ENCODE measurements around the gene ZNF391.
"Not testable (repeated sequence)": the region's sequence is repeated elsewhere in the genome, so short reads cannot be mapped to it uniquely, and the experiment has no call there.

Gene ZNF391

DNA sequence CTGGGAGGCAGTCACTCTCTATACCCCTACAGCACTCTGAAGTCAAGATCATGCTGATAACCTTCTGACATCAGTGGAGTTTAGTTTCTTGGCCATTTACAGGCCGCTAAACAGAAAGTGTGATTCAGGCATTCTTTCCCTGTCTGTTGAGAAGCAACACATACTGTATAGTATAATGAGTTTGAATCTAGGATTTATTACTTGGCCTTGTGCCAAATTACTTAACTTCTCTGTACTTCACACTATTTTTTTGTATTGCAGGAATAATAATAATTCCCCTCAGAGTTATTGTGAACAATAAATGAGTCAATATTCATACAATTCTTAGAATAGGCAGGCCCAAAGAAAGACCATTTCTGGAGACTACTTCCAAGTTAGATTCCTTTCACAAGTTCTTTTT lies 4.1 kb downstream of the ZNF391 start:
- H3K4me3 ChIP-seq (ENCODE audit: low read length) = no peak overlapping the region
- H3K27me3 ChIP-seq (ENCODE audit: control insufficient read depth, insufficient read depth, low read length) = no peaks in the 10 kb centered on the region
- H3K4me1 ChIP-seq (ENCODE audit: control insufficient read depth, insufficient read depth, low read length) = no peaks in the 10 kb centered on the region
- H3K9ac ChIP-seq (ENCODE audit: low read length) = no peak overlapping the region
- no peaks in the 10 kb centered on the region for H3K9me3 ChIP-seq (ENCODE audit: control insufficient read depth, low read length)
- no peaks in the 10 kb centered on the region for H3K36me3 ChIP-seq (ENCODE audit: control insufficient read depth, insufficient read depth, low read length)

DNA sequence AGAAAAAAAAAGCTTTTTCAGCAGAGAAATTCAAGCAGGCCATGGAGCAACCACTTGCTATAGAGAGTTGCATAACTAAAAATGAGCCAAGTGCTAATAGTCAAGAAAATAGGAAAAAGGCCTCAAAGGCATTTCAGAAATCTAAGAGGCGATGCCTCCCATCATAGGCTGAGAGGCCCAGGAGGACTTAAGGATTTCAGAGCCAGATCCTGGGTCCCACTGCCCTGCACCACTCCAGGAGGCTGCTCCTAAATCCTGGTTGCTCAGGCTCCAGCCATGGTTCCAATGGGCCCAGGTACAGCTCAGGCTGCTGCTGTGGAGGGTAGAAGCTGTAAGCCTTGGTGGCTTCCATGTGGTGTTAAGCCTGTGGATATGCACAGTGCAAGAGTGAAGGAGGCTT lies 5.5 kb downstream of the ZNF391 start:
- H3K9me3 ChIP-seq (ENCODE audit: control insufficient read depth, low read length) = no peaks in the 10 kb centered on the region
- H3K4me3 ChIP-seq (ENCODE audit: low read length) = no peak overlapping the region
- H3K27me3 ChIP-seq (ENCODE audit: control insufficient read depth, insufficient read depth, low read length) = no peaks in the 10 kb centered on the region
- no peaks in the 10 kb centered on the region for H3K36me3 ChIP-seq (ENCODE audit: control insufficient read depth, insufficient read depth, low read length)
- H3K9ac ChIP-seq (ENCODE audit: low read length) = no peak overlapping the region
- H3K4me1 ChIP-seq (ENCODE audit: control insufficient read depth, insufficient read depth, low read length) = no peaks in the 10 kb centered on the region

DNA sequence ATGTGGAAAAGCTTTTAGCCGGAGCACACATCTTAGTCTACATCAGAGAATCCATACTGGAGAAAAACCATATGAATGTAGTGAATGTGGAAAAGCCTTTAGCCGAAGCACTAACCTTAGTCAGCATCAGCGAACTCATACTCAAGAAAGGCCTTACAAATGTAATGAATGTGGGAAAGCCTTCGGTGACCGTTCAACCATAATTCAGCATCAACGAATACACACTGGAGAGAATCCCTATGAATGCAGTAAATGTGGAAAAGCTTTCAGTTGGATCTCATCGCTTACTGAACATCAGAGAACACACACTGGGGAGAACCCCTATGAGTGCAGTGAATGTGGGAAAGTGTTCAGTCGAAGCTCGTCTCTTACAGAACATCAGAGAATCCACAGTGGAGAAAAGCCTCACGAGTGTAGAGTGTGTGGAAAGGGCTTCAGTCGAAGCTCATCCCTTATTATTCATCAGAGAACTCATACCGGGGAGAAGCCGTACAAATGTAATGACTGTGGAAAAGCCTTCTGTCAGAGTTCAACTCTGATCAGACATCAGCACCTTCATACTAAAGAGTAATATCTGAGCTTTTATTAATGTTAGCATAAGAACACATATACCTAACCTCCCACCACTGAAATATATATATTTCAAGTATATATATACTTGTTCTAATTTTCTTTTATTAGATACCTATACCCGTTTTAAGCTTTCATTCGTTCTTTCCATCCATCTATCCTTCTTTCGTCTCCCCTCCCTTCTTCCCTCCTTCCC lies 12.5 kb downstream of the ZNF391 start:
- no peaks in the 10 kb centered on the region for H3K4me1 ChIP-seq (ENCODE audit: control insufficient read depth, insufficient read depth, low read length)
- H3K9me3 ChIP-seq (ENCODE audit: control insufficient read depth, low read length) = no peaks in the 10 kb centered on the region
- no peaks in the 10 kb centered on the region for H3K36me3 ChIP-seq (ENCODE audit: control insufficient read depth, insufficient read depth, low read length)
- no peak overlapping the region for H3K9ac ChIP-seq (ENCODE audit: low read length)
- no peaks in the 10 kb centered on the region for H3K27me3 ChIP-seq (ENCODE audit: control insufficient read depth, insufficient read depth, low read length)
- no peak overlapping the region for H3K4me3 ChIP-seq (ENCODE audit: low read length)

DNA sequence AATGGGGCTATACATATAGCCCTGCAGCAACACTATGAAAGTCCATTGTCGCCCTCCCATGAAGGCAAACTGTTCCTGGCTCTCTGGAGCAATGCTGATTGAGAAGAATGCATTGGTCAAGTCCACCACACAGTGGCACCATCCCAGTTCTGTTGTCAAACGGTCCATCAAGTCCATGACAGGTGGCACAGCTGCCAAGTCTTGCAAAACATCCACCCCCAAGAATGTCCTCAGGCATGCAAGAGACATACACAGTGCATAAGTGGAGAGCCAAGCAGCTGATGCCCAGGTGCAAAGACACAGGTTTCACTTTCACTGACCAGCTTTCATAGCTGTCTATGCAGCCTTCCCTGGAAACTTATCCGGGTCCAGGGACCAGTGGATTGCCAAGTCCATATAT lies 17.5 kb downstream of the ZNF391 start:
- Histone ChIP-seq H3K4me1 (ENCODE audit: control insufficient read depth, insufficient read depth, low read length) (no peaks in the 10 kb centered on the region), H3K9me3 (ENCODE audit: control insufficient read depth, low read length) (no peaks in the 10 kb centered on the region)

DNA sequence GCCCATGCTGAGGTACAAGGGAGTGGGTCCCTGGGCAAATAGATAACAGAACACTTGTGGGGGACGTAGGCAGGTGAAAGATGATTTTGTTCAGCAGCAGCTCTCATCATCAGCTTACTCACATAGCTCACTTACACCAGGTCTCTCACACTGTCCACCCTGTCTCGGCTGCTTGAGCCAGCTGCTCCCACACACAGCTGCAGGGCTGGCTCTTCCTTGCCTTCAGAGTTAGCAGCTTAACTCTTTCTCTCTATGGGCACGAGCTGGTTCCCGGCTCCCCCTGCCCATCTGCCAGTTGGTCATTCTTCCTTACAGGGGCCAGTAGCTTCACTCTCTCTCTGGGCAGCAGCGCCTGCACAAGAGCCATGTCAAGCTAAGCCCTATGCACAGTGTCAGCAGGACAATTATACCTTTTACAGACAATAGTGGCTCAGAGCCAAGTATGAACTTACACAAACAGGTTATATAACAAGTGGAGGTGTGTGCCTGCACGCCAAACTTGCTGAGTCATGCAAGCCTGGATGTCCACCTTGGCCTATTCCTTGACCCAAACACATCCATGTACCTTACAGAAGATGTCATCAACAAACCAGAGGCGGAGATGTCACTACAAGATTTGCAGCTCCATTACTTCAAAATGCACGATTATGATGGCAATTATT lies 18.7 kb downstream of the ZNF391 start:
- Histone ChIP-seq H3K27me3 (ENCODE audit: control insufficient read depth, insufficient read depth, low read length) (no peaks in the 10 kb centered on the region), H3K4me3 (ENCODE audit: low read length) (no peak overlapping the region), H3K9me3 (ENCODE audit: control insufficient read depth, low read length) (no peaks in the 10 kb centered on the region), H3K4me1 (ENCODE audit: control insufficient read depth, insufficient read depth, low read length) (no peaks in the 10 kb centered on the region), H3K9ac (ENCODE audit: low read length) (no peak overlapping the region), H3K36me3 (ENCODE audit: control insufficient read depth, insufficient read depth, low read length) (no peaks in the 10 kb centered on the region)

More for the DNA sequence above, 17.5 kb downstream of the ZNF391 start:
- H3K9ac ChIP-seq (ENCODE audit: low read length) = no peak overlapping the region
- H3K27me3 ChIP-seq (ENCODE audit: control insufficient read depth, insufficient read depth, low read length) = no peaks in the 10 kb centered on the region
- H3K36me3 ChIP-seq (ENCODE audit: control insufficient read depth, insufficient read depth, low read length) = no peaks in the 10 kb centered on the region
- no peak overlapping the region for H3K4me3 ChIP-seq (ENCODE audit: low read length)

DNA sequence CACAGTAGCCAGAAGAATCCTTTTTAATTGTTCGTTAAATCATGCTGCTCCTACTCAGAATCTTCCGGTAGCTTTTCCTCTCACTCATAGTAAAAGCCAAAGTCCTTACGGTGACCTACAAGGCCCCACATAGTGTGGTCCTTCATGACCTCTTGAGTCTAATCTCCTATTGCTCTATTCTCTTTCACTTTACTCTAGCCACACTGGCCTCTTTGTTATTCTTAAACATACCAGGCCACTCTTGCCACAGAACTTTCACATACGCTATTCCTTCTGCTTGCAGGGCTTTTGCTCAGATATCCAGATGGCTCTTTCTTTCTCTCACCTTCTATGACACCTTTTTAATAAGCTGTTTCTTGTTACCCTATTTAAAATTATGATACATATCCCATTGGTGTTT lies 25.7 kb downstream of the ZNF391 start:
- Histone ChIP-seq H3K36me3 (ENCODE audit: control insufficient read depth, insufficient read depth, low read length) (no peaks in the 10 kb centered on the region), H3K9me3 (ENCODE audit: control insufficient read depth, low read length) (no peaks in the 10 kb centered on the region), H3K27me3 (ENCODE audit: control insufficient read depth, insufficient read depth, low read length) (no peaks in the 10 kb centered on the region), H3K4me3 (ENCODE audit: low read length) (no peak overlapping the region), H3K9ac (ENCODE audit: low read length) (no peak overlapping the region), H3K4me1 (ENCODE audit: control insufficient read depth, insufficient read depth, low read length) (no peaks in the 10 kb centered on the region)

DNA sequence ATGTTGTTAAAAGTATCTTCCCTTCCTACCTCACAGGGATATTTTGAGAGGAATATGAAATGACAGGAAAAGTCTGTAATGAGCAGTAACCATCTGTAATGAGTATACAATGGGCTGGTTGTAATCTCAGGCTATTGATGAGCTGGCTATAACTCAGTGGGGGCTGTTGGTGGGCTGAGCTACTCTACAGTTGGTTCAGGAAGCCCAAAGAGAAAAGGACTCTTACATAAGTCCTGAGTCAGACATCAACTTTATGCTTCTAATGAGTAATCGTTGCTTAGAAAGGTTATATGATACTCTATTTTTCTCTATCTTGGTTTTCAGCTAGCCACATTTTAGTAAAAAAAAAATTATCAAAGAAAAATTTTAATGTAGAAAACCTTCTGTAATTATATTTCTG lies 26.4 kb downstream of the ZNF391 start:
- Histone ChIP-seq H3K9ac (ENCODE audit: low read length) (no peak overlapping the region), H3K4me3 (ENCODE audit: low read length) (no peak overlapping the region), H3K4me1 (ENCODE audit: control insufficient read depth, insufficient read depth, low read length) (no peaks in the 10 kb centered on the region), H3K27me3 (ENCODE audit: control insufficient read depth, insufficient read depth, low read length) (no peaks in the 10 kb centered on the region), H3K36me3 (ENCODE audit: control insufficient read depth, insufficient read depth, low read length) (no peaks in the 10 kb centered on the region), H3K9me3 (ENCODE audit: control insufficient read depth, low read length) (no peaks in the 10 kb centered on the region)

DNA sequence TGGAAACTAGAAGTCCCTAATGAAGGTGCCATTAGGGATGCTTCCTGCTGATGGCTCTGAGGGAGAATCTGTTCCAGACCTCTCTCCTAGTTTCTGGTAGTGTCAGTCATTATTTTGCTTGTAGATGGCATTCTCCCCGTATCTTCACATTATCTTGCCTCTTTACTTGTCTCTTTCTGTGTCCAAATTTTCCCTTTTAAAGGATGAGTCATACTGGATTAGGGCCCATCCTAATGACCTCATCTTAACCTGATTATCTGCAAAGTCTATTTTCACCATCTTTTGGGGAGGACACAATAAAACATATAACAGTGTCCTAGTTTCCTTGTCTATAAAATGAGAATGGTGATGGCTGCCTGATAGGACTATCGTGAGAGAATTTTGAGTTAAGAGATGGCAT lies 27.3 kb downstream of the ZNF391 start:
- Histone ChIP-seq H3K4me1 (ENCODE audit: control insufficient read depth, insufficient read depth, low read length) (no peaks in the 10 kb centered on the region), H3K27me3 (ENCODE audit: control insufficient read depth, insufficient read depth, low read length) (no peaks in the 10 kb centered on the region), H3K9ac (ENCODE audit: low read length) (no peak overlapping the region), H3K9me3 (ENCODE audit: control insufficient read depth, low read length) (no peaks in the 10 kb centered on the region), H3K4me3 (ENCODE audit: low read length) (no peak overlapping the region), H3K36me3 (ENCODE audit: control insufficient read depth, insufficient read depth, low read length) (no peaks in the 10 kb centered on the region)

DNA sequence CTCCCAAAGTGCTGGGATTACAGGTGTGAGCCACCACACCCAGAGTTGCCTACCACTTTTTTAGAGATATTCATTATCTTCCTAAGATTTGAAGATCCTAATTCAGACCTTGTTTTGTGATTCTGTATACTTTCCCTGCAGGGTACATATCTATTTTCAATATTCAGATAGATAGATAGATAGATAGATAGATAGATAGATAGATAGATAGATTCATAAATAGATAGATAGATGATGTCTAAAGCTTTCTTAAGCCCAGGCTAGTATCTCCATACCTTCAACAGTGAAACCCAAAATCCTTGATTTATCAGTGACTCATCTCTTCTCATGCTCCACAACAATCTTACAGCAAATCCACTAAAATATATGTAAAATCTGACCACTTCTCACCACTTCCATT lies 30.8 kb downstream of the ZNF391 start:
- H3K4me3 ChIP-seq (ENCODE audit: low read length) = no peak overlapping the region
- no peaks in the 10 kb centered on the region for H3K4me1 ChIP-seq (ENCODE audit: control insufficient read depth, insufficient read depth, low read length)
- no peaks in the 10 kb centered on the region for H3K9me3 ChIP-seq (ENCODE audit: control insufficient read depth, low read length)
- H3K9ac ChIP-seq (ENCODE audit: low read length) = no peak overlapping the region
- no peaks in the 10 kb centered on the region for H3K27me3 ChIP-seq (ENCODE audit: control insufficient read depth, insufficient read depth, low read length)
- no peaks in the 10 kb centered on the region for H3K36me3 ChIP-seq (ENCODE audit: control insufficient read depth, insufficient read depth, low read length)

DNA sequence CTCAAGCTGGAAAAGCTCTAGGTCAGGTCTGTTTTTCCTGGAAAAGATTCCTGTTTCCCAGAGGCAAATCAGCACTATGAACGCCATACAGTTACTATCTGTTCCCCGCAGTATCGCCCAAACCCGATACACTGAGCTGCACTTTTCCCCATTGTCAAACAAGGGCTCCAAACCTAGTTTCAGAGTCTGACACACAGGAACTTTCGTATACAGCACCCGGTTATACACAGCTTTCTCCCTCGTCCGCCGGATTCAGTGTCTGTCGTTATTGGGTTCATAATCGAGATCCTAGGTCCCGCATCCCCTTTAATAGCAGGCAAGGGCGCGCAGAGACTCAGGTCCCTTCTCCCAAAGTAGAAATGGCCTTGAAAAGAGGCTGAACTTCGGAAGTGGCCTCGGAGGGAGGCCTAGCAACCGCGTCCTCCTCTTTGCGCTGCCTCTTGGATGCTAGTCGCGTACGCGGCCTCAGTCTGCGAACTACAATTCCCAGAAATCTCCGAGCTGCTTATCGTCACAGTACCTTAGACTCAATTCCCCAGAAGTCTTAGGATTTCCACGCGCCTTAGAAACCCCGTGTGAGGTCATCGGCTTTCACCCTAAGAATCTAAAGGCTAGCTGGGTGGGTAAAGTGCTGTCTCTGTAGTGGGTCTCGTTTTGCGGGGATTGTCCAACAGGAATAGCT lies 34.2 kb downstream of the ZNF391 start:
- Histone ChIP-seq H3K9ac (ENCODE audit: low read length) (no peak overlapping the region), H3K4me3 (ENCODE audit: low read length) (no peak overlapping the region)

DNA sequence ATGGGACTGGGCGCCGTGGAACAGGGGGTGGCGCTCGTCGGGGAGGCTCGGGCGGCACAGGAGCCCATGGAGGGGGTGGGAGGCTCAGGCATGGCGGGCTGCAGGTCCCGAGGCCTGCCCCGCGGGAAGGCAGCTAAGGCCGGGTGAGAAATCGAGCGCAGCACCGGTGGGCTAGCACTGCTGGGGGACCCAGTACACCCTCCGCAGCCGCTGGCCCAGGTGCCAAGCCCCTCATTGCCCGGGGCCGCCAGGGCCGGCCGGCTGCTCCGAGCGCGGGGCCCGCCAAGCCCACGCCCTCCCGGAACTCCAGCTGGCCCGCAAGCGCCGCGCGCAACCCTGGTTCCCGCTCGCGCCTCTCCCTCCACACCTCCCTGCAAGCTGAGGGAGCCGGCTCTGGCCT lies 36.3 kb downstream of the ZNF391 start:
- not testable (repeated sequence) for H3K36me3 ChIP-seq (ENCODE audit: control insufficient read depth, insufficient read depth, low read length); H3K9ac ChIP-seq (ENCODE audit: low read length); H3K4me3 ChIP-seq (ENCODE audit: low read length); H3K27me3 ChIP-seq (ENCODE audit: control insufficient read depth, insufficient read depth, low read length); H3K4me1 ChIP-seq (ENCODE audit: control insufficient read depth, insufficient read depth, low read length); H3K9me3 ChIP-seq (ENCODE audit: control insufficient read depth, low read length)

More for the DNA sequence above, 34.2 kb downstream of the ZNF391 start:
- Histone ChIP-seq H3K4me1 (ENCODE audit: control insufficient read depth, insufficient read depth, low read length) (no peaks in the 10 kb centered on the region), H3K36me3 (ENCODE audit: control insufficient read depth, insufficient read depth, low read length) (no peaks in the 10 kb centered on the region), H3K9me3 (ENCODE audit: control insufficient read depth, low read length) (no peaks in the 10 kb centered on the region), H3K27me3 (ENCODE audit: control insufficient read depth, insufficient read depth, low read length) (no peaks in the 10 kb centered on the region)

DNA sequence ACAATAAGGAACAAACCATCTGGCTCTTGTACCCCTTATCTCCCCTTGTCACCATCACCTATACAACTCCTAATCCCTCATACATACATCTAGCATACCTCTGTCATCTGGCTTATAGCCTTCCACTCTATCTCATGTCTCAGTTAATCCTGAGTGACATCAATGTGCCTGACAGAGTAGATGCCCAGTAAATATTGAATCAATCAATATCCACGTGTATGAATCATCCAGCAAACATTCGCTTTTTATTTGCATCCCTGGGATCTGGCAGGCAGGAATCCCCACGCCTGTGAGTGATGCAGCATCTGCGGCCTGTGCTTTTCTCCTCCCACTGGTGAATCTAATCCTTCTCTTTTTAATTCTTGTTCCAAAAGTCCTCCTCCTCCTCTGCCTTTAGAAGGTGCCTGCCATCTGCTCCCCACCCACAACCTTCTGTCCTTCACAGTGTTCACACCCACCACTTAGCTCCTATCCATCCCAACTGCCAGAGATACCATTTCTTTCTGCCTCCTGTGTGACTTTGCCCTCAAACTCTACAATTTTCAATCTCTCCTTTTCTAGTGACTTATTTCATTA lies 37.6 kb downstream of the ZNF391 start:
- Histone ChIP-seq H3K36me3 (ENCODE audit: control insufficient read depth, insufficient read depth, low read length) (no peaks in the 10 kb centered on the region), H3K9ac (ENCODE audit: low read length) (no peak overlapping the region), H3K27me3 (ENCODE audit: control insufficient read depth, insufficient read depth, low read length) (no peaks in the 10 kb centered on the region)

More for the DNA sequence above, 37.6 kb downstream of the ZNF391 start:
- no peak overlapping the region for H3K4me3 ChIP-seq (ENCODE audit: low read length)
- no peaks in the 10 kb centered on the region for H3K9me3 ChIP-seq (ENCODE audit: control insufficient read depth, low read length)
- H3K4me1 ChIP-seq (ENCODE audit: control insufficient read depth, insufficient read depth, low read length) = no peaks in the 10 kb centered on the region

All from mucosa of stomach (tissue), 1 donor.